Aorta (tissue), 5 donors: Measurements from ENCODE around the gene TM9SF3. TPM values are rescaled to one million over a fixed set of nuclear protein-coding genes. Genes with fewer than 3 reads are reported as not detected.
"Not testable (repeated sequence)": the region's sequence is repeated elsewhere in the genome, so short reads cannot be mapped to it uniquely, and the experiment has no call there.

Experiments used
- ATAC-seq: fragments of 200-7000 bp; cut with Tn5 transposase; one replicate; pipeline ENCODE4 v1.9.1; 2022; ENCODE audit warnings: moderate library complexity; ENCODE audit not compliant: low FRiP score
- DNase-seq, 2 donors: peaks; one replicate each; pipeline ENCODE4 v3.0.0-alpha.2; 2020
- H3K27ac ChIP-seq, 2 donors: one replicate each; pipeline ENCODE4 v1.5.1; 2013; ENCODE audit warnings: low read length in 2 of 2, mild to moderate bottlenecking in 2 of 2, moderate library complexity in 2 of 2, control low read depth in 1 of 2, inconsistent platforms in 1 of 2, low read depth in 1 of 2
- H3K27me3 ChIP-seq, 2 donors: one replicate each; pipeline ENCODE4 v1.6.1; 2013; ENCODE audit warnings: control low read depth in 1 of 2, low read length in 1 of 2, mild to moderate bottlenecking in 1 of 2, moderate library complexity in 1 of 2; ENCODE audit not compliant: insufficient read depth in 2 of 2, control insufficient read depth in 1 of 2
- H3K36me3 ChIP-seq, 2 donors: one replicate each; pipeline ENCODE4 v1.6.1; 2013; ENCODE audit warnings: control low read depth in 1 of 2, low read length in 1 of 2, mild to moderate bottlenecking in 1 of 2; ENCODE audit not compliant: insufficient read depth in 2 of 2, control insufficient read depth in 1 of 2
- H3K4me1 ChIP-seq, 2 donors: one replicate each; pipeline ENCODE4 v1.6.1; 2013; ENCODE audit warnings: low read length in 2 of 2, control low read depth in 1 of 2, mild to moderate bottlenecking in 1 of 2, moderate library complexity in 1 of 2; ENCODE audit not compliant: insufficient read depth in 2 of 2, control insufficient read depth in 1 of 2
- H3K4me3 ChIP-seq, 2 donors: one replicate each; pipeline ENCODE4 v1.5.1; 2013; ENCODE audit warnings: low read length in 2 of 2, control low read depth in 1 of 2, mild to moderate bottlenecking in 1 of 2
- H3K9me3 ChIP-seq: one replicate; pipeline ENCODE4 v1.6.1; 2013; ENCODE audit warnings: mild to moderate bottlenecking, low read length; ENCODE audit not compliant: control insufficient read depth
- WGBS, 2 donors: extraction: QIAGEN DNeasy Blood & Tissue Kit; methylation state at CpG; one replicate each; pipeline ENCODE4 v1.1.7; 2013; 5-methylcytosine and 5-hydroxymethylcytosine counted together
- intact Hi-C, 2 donors: fragments of 100-400 bp; cut with DNase I; formaldehyde crosslinking; loops; one replicate each; pipeline versions ENCODE4 v1.14.2 to v1.15.0; 2022
- polyA plus RNA-seq, 2 donors: library from polyadenylated mRNA; stranded (reverse); fragments of 200-250 nt; gene quantifications; one replicate each; pipeline ENCODE4 v1.2.3, GENCODE V29; 2013
- total RNA-seq, 2 donors: library from RNA; stranded (reverse); fragmentation: NEBNext Ultra II Directional; extraction: Animal tissue kit (Norgen Biotek cat#: 25700); gene quantifications; one replicate each; pipeline ENCODE4 v1.2.1, GENCODE V29; 2021
- donor health status: healthy with polysubstance abuse.
- donor health status: Bipolar disorder and iron deficiency.
- donor health status: DM: no; HTN: no; CAD: no.
- donor health status: DM: no; HTN: no; CAD: no.
- donor health status: DM: yes; HTN: yes; CAD: no.

The TM9SF3 gene
- total and polyA plus RNA-seq, 4 donors = 42.9 to 137 (median 85.1) TPM

DNA sequence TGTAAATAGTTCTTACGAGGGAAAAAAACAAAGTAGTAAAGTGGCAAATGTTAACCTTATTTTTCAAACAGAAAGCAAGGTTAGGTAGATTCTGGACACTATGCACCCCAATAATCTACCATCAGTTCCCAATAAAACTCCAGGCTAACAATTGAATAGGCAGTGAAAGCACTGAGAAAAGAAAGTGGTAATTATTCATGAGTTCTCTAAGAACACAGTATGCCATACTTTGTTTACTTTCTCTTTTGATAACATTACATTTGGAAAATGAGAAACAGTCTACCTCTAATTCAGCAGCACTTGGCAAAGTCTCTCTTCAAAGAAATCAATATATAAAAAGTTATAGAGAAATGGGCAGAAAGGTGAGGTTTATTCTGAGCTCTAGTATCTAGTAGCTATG is 18.4 kb downstream of the TM9SF3 start:
- intact Hi-C loops = no loop called here
- peaks cover 0 to 5% of the 10 kb centered on the region in 2 donors for H3K4me1 ChIP-seq
- no peaks in the 10 kb centered on the region for H3K27me3 ChIP-seq
- no peak for DNase-seq
- 79 to 83% methylated on average over 1 of the region's 1 CpG for WGBS, 2 donors
- H3K4me3 ChIP-seq = no peak overlapping the region
- H3K36me3 ChIP-seq = no peaks in the 10 kb centered on the region
- no peak for ATAC-seq
- no peaks in the 10 kb centered on the region for H3K9me3 ChIP-seq
- no peak overlapping the region for H3K27ac ChIP-seq

DNA sequence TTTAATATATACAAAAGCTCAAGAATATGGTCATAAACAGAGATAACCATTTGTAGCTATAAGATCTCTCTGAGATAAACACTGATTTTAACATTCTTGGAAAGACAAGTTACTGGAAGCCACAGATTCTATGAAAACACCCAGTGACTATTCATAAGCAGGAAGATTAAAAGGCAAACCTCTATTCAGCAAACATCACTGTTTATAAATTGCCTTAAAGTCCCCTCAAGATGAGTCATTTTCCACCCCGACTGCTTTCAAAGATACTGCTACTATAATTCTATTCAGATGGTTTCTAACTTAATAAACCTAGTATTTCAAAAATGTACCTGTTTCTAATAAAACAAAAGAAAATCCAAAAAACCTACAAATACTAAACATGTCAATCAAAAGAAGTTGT is 21.0 kb downstream of the TM9SF3 start:
- ATAC-seq = no peak
- no peaks in the 10 kb centered on the region for H3K27me3 ChIP-seq

DNA sequence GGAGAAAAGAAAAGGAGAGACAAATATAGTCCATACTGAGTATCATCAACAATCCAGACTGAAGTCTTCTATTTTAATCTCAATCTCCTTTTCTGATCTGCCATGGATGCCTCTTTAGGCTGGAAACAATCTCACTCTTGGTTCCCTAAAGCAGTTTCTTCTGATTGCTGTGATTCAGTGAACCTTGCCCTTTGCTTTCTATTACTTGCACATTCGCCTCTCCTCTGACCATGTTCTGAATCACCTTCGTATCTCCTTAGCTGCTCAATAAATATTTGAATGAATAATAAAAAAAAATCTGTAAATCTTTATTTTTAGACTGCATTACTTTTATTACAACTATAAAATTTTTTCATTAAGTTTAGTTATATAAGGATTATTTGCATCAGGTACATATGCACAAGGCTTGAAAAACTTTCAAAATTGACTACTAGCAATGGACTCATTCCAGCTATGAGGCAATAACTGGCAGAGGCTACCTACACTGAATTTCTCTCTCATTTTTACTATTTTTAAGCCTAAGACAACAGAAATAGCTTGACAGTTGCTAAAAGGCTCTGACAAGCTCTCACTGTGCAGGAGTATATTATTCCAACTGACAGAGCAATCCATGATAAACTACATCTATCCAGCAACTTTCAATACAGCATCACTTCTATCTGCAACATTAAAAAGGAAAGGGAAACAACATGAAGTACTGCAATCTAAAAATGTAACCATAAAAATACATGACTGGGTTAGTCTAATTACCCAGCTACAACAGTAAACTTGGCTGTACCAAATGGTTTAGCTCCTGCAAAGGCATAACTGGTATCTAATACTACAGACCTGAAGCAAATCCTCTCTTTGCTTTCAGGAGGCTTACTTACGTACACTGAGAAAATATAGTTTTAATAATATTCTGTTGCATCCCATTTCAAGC is 25.6 kb downstream of the TM9SF3 start:
- DNase-seq (no peak), ATAC-seq (no peak)
- Histone ChIP-seq H3K4me1 (peaks cover 1 to 3% of the 10 kb centered on the region in 2 donors), H3K4me3 (no peak overlapping the region), H3K36me3 (peaks cover 0 to 2% of the 10 kb centered on the region in 2 donors), H3K27ac (no peak overlapping the region), H3K9me3 (no peaks in the 10 kb centered on the region), H3K27me3 (no peaks in the 10 kb centered on the region)
- 90% methylated on average over 3 of the region's 3 CpGs for whole genome bisulfite sequencing, 2 donors
- intact Hi-C loops = no loop called here

More for the DNA sequence above, 21.0 kb downstream of the TM9SF3 start:
- 13 to 22% methylated on average over 1 of the region's 1 CpG for WGBS, 2 donors
- peaks cover 1 to 2% of the 10 kb centered on the region in 2 donors for H3K4me1 ChIP-seq
- H3K9me3 ChIP-seq = no peaks in the 10 kb centered on the region
- no peak overlapping the region for H3K27ac ChIP-seq
- no peak overlapping the region for H3K4me3 ChIP-seq
- DNase-seq = no peak
- intact Hi-C loops = no loop called here
- no peaks in the 10 kb centered on the region for H3K36me3 ChIP-seq

DNA sequence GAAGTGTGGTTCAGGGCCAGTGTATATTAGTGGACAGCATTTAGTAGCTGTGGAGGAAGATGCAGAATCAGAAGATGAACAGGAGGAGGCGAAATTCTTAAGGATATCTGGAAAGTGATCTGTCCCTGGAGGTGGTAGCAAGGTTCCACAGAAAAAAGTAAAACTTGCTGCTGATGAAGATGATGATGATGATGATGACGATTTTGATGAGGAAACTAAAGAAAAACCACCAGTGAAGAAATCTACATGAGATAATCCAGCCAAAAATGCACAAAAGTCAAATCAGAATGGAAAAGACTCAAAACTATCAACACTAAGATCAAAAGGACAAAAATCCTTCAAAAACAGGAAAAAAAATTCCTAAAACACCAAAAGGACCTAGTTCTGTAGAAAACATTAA is 26.3 kb downstream of the TM9SF3 start:
- H3K36me3 ChIP-seq = peaks cover 0 to 2% of the 10 kb centered on the region in 2 donors
- no peaks in the 10 kb centered on the region for H3K9me3 ChIP-seq
- peaks cover 1 to 3% of the 10 kb centered on the region in 2 donors for H3K4me1 ChIP-seq
- intact Hi-C loops = no loop called here
- 93 to 96% methylated on average over 2 of the region's 2 CpGs for WGBS, 2 donors
- no peak for DNase-seq
- no peak overlapping the region for H3K4me3 ChIP-seq
- no peak for ATAC-seq
- H3K27me3 ChIP-seq = no peaks in the 10 kb centered on the region
- H3K27ac ChIP-seq = no peak overlapping the region

DNA sequence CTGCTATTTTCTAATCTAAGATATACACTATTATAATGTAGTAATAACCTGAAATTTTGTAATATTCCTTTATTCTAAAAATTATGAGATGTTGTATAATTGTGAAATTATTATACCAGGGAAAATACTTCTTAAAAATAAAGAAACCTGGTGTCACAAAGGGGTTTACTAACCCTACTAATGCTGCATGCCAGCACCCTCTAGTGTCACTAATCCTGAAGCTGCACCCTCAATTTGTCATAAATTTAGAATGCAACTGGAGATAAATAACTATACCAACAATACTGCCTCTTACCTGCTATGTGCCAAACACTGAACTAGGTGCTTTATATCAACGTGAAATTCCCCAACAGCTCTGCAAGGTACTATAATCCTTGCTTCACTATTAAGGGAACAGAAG is 30.8 kb downstream of the TM9SF3 start:
- intact Hi-C loops = no loop called here
- Histone ChIP-seq H3K9me3 (no peaks in the 10 kb centered on the region), H3K27ac (no peak overlapping the region), H3K4me1 (peaks cover 0 to 3% of the 10 kb centered on the region in 2 donors), H3K27me3 (no peaks in the 10 kb centered on the region), H3K36me3 (peaks cover 0 to 2% of the 10 kb centered on the region in 2 donors), H3K4me3 (no peak overlapping the region)
- ATAC-seq = no peak
- DNase-seq = no peak
- 67 to 68% methylated on average over 1 of the region's 1 CpG for WGBS, 2 donors

DNA sequence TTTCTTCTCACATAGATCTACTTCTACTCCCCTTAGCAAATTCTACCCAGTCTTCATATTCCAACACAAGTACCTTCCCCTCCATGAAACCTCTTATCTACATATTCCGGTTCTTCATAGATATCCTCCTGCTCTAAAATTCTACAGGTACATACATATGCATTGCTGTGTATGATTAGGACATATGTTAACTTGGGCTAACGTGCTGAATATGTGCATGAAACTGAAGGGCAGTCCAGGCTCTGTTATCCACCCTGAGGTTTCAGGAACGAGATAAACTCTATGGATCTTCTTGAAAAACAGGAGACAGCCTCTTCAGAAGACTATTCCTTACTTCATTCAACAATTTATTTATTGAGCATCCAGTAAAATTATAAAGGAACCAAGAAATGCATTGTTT is 31.5 kb downstream of the TM9SF3 start:
- Histone ChIP-seq H3K4me3 (no peak overlapping the region), H3K27ac (no peak overlapping the region), H3K4me1 (peaks cover 0 to 3% of the 10 kb centered on the region in 2 donors), H3K36me3 (peaks cover 0 to 2% of the 10 kb centered on the region in 2 donors), H3K27me3 (no peaks in the 10 kb centered on the region), H3K9me3 (no peaks in the 10 kb centered on the region)
- 91 to 93% methylated on average over 3 of the region's 3 CpGs for WGBS, 2 donors
- ATAC-seq (no peak), DNase-seq (no peak)
- intact Hi-C loops = no loop called here

DNA sequence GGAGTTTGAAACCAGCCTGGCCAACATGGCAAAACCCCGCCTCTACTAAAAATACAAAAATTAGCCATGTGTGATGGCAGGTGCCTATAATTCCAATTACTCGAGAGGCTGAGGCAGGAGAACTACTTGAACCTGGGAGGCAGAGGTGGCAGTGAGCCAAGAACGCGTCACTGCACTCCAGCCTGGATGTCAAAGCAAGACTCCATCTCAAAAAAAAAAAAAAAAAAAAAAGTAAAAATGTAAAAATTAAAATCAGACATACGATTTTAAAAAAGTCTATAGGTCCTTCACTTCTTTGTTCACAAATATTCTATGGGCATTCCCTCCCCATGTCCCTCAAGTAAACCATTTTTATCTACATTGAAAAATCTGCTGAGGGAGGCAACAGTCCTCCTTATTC is 38.2 kb downstream of the TM9SF3 start:
- H3K9me3 ChIP-seq = no peaks in the 10 kb centered on the region
- H3K27ac ChIP-seq = no peak overlapping the region
- ATAC-seq (no peak), DNase-seq (peak; percentile 58 to 78)
- intact Hi-C loops = no loop called here
- H3K4me3 ChIP-seq = no peak overlapping the region
- WGBS, 2 donors = 57 to 66% methylated on average over 5 of the region's 5 CpGs
- no peaks in the 10 kb centered on the region for H3K4me1 ChIP-seq
- H3K36me3 ChIP-seq = peaks cover 3 to 4% of the 10 kb centered on the region in 2 donors
- no peaks in the 10 kb centered on the region for H3K27me3 ChIP-seq

DNA sequence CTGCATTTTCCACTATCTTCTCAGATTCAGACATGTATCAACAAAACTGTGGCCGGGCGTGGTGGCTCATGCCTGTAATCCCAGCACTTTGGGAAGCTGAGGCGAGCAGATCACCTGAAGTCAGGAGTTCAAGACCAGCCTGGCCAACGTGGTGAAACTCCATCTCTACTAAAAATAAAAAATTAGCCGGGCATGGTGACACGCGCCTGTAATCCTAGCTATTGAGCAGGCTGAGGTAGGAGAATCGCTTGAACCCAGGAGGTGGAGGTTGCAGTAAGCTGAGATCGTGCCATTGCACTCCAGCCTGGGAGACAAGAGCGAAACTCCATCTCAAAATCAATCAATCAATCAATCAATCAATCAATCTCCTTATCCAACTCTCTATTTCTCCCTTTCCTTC is 41.3 kb downstream of the TM9SF3 start:
- H3K4me1 ChIP-seq, H3K4me3 ChIP-seq, H3K36me3 ChIP-seq, H3K27me3 ChIP-seq, H3K9me3 ChIP-seq, DNase-seq, H3K27ac ChIP-seq, intact Hi-C loops, ATAC-seq: not testable (repeated sequence)
- 91 to 92% methylated on average over 10 of the region's 10 CpGs for WGBS, 2 donors

DNA sequence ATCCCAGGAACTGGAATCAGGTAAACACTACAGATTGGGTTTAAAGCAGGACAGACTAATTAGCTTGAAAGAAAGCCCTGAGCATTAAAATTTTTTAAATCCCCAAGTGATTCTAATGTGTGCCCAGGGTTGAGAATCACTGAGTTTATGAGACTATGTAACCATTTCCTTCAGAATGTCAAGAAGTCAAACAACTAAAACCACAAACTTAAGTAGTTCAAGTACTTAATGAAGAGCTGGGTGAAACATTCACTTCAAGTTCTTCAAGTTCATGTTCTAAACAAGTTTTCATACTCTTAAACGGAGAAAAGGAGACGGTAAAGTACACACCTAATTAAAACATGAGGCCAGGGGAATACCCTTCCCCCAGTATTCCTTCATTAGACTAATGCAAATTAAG is 44.9 kb downstream of the TM9SF3 start:
- Histone ChIP-seq H3K4me3 (no peak overlapping the region), H3K36me3 (peaks cover 0 to 2% of the 10 kb centered on the region in 2 donors), H3K9me3 (no peaks in the 10 kb centered on the region), H3K4me1 (no peaks in the 10 kb centered on the region), H3K27ac (no peak overlapping the region), H3K27me3 (no peaks in the 10 kb centered on the region)
- WGBS, 2 donors = 94 to 97% methylated on average over 2 of the region's 2 CpGs
- intact Hi-C loops = no loop called here
- no peak for DNase-seq
- no peak for ATAC-seq
